ENCODE results near the gene FGD4.

The FGD4 gene

DNA sequence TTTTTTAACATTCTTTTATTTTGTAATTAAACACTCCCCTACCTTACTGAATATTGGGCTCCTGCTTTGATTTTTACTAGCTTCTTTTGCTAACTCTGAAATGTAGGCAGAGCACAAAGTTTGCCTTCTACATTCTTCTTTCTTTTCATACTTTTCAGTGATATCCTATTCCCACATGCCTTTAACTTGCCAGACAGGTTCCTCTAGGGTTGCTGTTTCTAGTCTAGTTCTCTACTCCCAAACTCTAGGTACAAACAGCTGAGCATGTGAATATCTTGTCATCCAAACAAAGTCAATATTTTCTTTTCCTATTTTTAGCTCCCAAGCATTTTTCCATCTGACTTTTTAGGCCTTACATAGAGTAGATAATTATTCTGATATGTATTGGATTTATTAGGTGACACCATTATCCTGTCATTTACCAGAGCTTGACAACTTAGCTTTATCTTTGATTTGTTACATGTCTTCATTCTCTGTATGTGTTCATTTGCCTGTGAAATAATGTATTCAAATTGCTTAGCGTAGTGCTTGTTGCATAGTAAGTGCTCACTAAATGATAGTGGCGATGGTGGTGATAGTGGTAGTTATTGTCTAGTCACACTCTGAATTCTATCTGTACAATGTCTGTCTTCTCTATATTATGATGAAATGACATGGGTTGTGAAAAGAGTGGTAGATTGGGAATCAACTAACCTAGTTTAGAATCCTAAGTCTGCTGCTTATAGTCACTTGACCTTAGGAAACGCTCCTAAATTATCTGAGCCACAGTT is 206.2 kb downstream of the FGD4 start:
- TF ChIP-seq, protein P1, sequence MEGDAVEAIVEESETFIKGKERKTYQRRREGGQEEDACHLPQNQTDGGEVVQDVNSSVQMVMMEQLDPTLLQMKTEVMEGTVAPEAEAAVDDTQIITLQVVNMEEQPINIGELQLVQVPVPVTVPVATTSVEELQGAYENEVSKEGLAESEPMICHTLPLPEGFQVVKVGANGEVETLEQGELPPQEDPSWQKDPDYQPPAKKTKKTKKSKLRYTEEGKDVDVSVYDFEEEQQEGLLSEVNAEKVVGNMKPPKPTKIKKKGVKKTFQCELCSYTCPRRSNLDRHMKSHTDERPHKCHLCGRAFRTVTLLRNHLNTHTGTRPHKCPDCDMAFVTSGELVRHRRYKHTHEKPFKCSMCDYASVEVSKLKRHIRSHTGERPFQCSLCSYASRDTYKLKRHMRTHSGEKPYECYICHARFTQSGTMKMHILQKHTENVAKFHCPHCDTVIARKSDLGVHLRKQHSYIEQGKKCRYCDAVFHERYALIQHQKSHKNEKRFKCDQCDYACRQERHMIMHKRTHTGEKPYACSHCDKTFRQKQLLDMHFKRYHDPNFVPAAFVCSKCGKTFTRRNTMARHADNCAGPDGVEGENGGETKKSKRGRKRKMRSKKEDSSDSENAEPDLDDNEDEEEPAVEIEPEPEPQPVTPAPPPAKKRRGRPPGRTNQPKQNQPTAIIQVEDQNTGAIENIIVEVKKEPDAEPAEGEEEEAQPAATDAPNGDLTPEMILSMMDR (IDR thresholded peaks at IDR 0.05; ENCODE audit: insufficient read depth, low read length, poor library complexity, severe bottlenecking): no peak
- Histone ChIP-seq H3K27me3 (replicated peaks; ENCODE audit: control insufficient read depth, insufficient read depth, low read length) (no peaks in the 10 kb centered on the region), H3K4me3 (replicated peaks; ENCODE audit: low read depth, low read length) (no peak overlapping the region), H3K36me3 (ENCODE audit: control insufficient read depth, insufficient read depth, low read length) (no peaks in the 10 kb centered on the region)
- no peak for DNase-seq (ENCODE audit: extremely low read depth, insufficient read length)

DNA sequence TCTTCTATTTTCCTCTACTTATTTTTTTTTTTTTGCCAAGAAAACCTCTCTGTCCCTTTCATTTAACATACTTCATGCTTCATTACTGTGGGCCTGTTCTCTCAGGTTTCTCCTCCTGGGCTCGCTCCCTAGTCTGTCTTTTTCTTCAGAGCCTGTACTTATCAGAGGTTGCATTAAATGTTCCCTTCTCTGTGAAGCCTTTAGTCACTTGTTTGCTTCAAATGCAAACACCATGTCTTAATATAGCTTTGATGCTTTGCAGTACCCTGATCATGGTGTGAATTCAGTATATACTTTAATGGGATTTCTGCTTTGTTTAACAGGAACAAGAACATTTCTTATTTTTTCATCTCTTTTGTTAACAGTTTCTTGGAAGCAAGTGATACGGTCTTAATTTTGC is 207.1 kb downstream of the FGD4 start:
- TF ChIP-seq, protein P1 (IDR thresholded peaks at IDR 0.05; ENCODE audit: insufficient read depth, low read length, poor library complexity, severe bottlenecking): no peak

DNA sequence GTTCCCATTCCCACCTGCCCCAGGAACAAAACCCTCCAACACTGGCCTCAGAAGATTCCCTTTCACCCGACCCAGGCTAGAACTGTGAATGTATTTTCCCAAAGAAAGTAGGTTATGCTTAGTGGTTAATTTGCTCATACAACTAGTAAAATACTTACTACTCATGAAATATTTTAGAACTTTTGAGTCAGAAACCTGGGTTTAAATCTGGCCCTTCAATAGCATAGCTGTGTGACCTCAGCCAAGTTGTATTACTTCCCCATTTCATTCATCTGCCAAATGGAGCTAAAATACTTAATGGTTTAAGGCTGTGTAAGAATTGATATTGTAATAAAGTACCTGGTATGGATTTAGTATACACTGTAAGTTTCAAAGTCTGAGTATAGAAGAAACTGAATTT is 210.6 kb downstream of the FGD4 start:
- Histone ChIP-seq H3K4me3 (replicated peaks; ENCODE audit: low read depth, low read length) (no peak overlapping the region), H3K36me3 (ENCODE audit: control insufficient read depth, insufficient read depth, low read length) (no peaks in the 10 kb centered on the region), H3K27me3 (replicated peaks; ENCODE audit: control insufficient read depth, insufficient read depth, low read length) (no peaks in the 10 kb centered on the region)
- peak; percentile 6 for DNase-seq (ENCODE audit: extremely low read depth, insufficient read length)
- TF ChIP-seq, protein P1 (IDR thresholded peaks at IDR 0.05; ENCODE audit: insufficient read depth, low read length, poor library complexity, severe bottlenecking): no peak

More for the DNA sequence above, 207.1 kb downstream of the FGD4 start:
- no peak overlapping the region for H3K4me3 ChIP-seq (replicated peaks; ENCODE audit: low read depth, low read length)
- no peaks in the 10 kb centered on the region for H3K27me3 ChIP-seq (replicated peaks; ENCODE audit: control insufficient read depth, insufficient read depth, low read length)
- DNase-seq (ENCODE audit: extremely low read depth, insufficient read length): no peak
- no peaks in the 10 kb centered on the region for H3K36me3 ChIP-seq (ENCODE audit: control insufficient read depth, insufficient read depth, low read length)

DNA sequence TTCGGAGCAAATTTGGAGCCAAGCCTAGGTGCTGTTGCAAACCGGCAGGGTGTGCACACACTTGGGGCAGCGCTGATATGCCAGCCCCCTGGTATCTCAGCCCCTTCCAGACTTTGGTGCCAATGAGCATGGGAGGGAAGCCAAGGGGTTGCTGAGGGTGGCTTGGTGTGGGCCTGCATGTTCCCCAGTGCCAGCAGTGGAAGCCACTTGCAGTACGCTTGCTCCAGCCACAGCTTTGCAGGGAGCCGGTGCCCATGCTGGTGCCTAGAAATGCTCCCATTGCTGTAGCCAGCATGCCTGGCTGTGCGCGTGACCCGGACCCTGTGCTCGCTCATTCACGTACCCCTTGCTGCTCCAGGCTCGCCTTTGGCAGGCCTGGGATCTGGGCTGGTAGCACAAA is 212.6 kb downstream of the FGD4 start:
- Histone ChIP-seq H3K4me3 (replicated peaks; ENCODE audit: low read depth, low read length) (no peak overlapping the region), H3K36me3 (ENCODE audit: control insufficient read depth, insufficient read depth, low read length) (no peaks in the 10 kb centered on the region), H3K27me3 (replicated peaks; ENCODE audit: control insufficient read depth, insufficient read depth, low read length) (no peaks in the 10 kb centered on the region)
- DNase-seq (ENCODE audit: extremely low read depth, insufficient read length): no peak
- TF ChIP-seq, protein P1 (IDR thresholded peaks at IDR 0.05; ENCODE audit: insufficient read depth, low read length, poor library complexity, severe bottlenecking): no peak

DNA sequence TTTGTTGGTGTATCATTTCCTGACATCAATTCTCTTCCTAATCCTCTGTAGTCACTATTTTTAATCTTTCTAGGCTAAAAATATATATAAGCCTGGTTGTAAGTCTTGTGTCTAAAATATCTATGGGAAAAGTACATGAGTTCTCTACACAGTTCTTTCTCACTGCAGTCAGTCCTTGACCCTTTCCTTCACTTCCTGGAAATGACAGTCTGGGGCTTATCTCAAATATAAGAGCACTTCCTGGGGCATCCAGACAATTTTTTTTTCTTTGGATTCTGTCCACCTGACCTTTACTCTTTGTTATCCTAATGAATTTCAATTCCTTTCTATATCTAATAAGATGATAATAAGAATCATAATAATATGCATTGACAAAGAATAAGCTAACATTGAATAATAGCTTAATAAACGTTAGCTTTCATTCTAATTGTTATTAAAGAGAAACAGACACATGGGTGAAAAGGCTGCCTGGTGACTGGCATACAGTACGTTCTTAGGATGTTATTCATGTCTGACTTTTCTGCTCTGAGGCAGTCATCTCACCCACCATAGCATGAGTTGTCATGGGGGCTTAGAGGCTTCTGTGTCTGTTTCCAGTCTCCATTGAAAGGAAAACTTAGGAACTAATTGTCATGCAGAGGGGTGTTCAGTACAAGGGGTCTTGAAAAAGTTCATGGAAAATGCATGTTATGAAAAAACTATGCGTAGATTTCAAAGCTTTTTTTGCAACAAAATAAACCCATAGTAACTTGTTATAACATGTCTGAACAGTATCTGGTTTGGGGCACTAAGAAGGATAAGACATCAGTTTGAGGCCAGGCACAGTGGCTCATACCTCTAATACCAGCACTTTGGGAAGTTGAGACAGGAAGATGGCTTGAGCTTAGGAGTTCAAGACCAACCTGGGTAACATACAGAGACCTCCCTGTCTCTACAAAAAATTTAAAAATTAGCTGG is 213.6 kb downstream of the FGD4 start:
- Histone ChIP-seq H3K4me3 (replicated peaks; ENCODE audit: low read depth, low read length) (no peak overlapping the region), H3K36me3 (ENCODE audit: control insufficient read depth, insufficient read depth, low read length) (no peaks in the 10 kb centered on the region), H3K27me3 (replicated peaks; ENCODE audit: control insufficient read depth, insufficient read depth, low read length) (no peaks in the 10 kb centered on the region)
- no peak for DNase-seq (ENCODE audit: extremely low read depth, insufficient read length)
- TF ChIP-seq, protein P1 (IDR thresholded peaks at IDR 0.05; ENCODE audit: insufficient read depth, low read length, poor library complexity, severe bottlenecking): no peak
